Measurements from ENCODE around the gene MLYCD.
"Not testable (repeated sequence)": the region's sequence is repeated elsewhere in the genome, so short reads cannot be mapped to it uniquely, and the experiment has no call there.

The MLYCD gene

GRCh38 chr16:83926726-83927397 lies 27.9 kb downstream of the MLYCD start:
- DNase-seq, result peak; percentile 87

- no peak for DNase-seq
Observed at GRCh38 chr16:83928341-83929055, 29.6 kb downstream of the MLYCD start.

GRCh38 chr16:83929811-83930555 lies 31.1 kb downstream of the MLYCD start:
- DNase-seq, result no peak

GRCh38 chr16:83930730-83931500 lies 32.0 kb downstream of the MLYCD start:
- DNase-seq, result no peak

- no peak for DNase-seq
Observed at GRCh38 chr16:83931556-83931955, 32.6 kb downstream of the MLYCD start.

GRCh38 chr16:83932304-83932703 lies 33.4 kb downstream of the MLYCD start:
- no peak for DNase-seq

GRCh38 chr16:83932955-83933673 lies 34.2 kb downstream of the MLYCD start:
- no peak for DNase-seq

- DNase-seq, result no peak
Observed at GRCh38 chr16:83933885-83934683, 35.2 kb downstream of the MLYCD start.

GRCh38 chr16:83934684-83934977 lies 35.7 kb downstream of the MLYCD start:
- DNase-seq, result no peak

- no peak for DNase-seq
Observed at GRCh38 chr16:83935005-83935857, 36.3 kb downstream of the MLYCD start.

- DNase-seq, result no peak
Observed at GRCh38 chr16:83935858-83936255, 36.9 kb downstream of the MLYCD start.

GRCh38 chr16:83936581-83937165 lies 37.8 kb downstream of the MLYCD start:
- DNase-seq, result no peak

- no peak for DNase-seq
Observed at GRCh38 chr16:83937267-83937666, 38.4 kb downstream of the MLYCD start.

- DNase-seq, result no peak
Observed at GRCh38 chr16:83937922-83938885, 39.3 kb downstream of the MLYCD start.

- no peak for DNase-seq
Observed at GRCh38 chr16:83939266-83939855, 40.4 kb downstream of the MLYCD start.

- no peak for DNase-seq
Observed at GRCh38 chr16:83940119-83940518, 41.2 kb downstream of the MLYCD start.

- no peak for DNase-seq
Observed at GRCh38 chr16:83940630-83941378, 41.9 kb downstream of the MLYCD start.

- DNase-seq, result not testable (repeated sequence)
Observed at GRCh38 chr16:83941546-83941945, 42.6 kb downstream of the MLYCD start.

Data from activated CD8-positive, alpha-beta memory T cell treated with anti-CD3 and anti-CD28 coated beads for 24 hours (primary cell).